Amniotic stem cell (primary cell): ENCODE measurements around the gene RPS15.
"Not testable (repeated sequence)": the region's sequence is repeated elsewhere in the genome, so short reads cannot be mapped to it uniquely, and the experiment has no call there.

Experiments
- DNase-seq: peaks from one replicate; lab custom pipeline; 2025; lab: John Stamatoyannopoulos, UW

RPS15 gene

DNA sequence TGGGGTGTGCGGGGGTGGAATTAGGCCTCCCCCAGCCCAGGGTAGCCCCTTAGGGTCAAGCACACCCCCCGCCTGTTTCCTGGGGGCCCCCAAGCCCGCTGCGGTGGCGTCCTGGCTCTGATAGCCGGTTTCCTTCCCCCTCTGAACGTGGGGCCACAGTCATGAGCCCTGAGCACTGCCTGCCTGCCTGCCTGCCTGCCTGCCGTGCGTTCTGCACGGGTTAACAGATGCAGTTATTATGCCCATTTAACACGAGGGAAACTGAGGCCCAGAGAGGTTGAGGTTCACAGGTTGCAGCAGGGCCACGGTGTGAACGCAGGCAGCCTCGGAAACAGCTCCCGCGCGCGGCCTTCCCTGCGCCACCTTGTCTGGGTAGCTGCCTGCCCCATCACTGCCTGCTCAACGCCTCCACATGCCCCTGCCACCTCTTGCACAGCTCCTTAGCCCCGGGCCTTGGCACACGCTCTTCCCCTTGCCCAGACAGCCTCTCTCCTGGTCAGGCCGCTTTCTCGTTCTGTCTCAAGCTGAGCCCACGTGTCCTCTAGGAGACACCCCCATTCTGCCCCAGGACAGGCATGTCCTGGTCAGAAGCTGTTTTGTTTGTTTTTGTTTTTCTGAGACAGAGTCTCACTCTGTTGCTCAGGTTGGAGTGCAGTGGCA is 35.7 kb upstream of the RPS15 start:
- no peak for DNase-seq

DNA sequence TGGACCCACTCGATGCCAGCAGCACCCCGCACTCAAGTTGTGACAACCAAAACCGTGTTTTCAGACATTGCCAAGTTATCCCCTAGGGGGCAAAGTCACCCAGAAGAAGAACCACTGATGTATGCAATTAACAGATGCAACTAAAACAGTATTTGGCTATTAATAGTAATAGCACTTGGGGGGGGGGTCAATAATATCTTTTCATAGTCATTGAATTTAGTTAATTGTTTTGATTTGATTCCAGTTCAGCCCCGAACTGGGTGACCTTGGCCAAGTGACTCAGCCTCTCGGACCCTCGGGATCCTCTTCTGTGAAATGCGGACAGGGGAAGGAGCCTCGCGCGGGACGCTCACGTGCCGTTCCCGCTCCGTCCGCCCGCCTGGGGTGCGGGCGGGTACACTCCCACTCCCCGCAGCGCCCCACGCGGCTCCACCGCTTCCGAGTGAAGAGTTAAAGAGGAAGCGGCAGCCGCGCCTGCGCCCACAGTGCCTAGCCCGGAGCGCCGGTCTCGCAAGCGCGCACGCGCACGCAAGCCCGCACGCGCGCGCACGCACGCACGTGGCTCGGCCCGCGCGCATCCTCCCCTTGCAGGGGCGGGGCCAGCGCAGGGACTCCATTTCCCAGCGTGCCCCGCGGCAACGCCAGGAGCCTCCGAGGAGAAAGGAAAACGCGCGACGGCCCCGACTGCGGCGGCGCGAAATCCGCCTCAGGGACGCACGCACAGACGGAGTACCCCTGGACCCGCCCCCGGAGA is 31.2 kb upstream of the RPS15 start:
- DNase-seq = peak; percentile 98

DNA sequence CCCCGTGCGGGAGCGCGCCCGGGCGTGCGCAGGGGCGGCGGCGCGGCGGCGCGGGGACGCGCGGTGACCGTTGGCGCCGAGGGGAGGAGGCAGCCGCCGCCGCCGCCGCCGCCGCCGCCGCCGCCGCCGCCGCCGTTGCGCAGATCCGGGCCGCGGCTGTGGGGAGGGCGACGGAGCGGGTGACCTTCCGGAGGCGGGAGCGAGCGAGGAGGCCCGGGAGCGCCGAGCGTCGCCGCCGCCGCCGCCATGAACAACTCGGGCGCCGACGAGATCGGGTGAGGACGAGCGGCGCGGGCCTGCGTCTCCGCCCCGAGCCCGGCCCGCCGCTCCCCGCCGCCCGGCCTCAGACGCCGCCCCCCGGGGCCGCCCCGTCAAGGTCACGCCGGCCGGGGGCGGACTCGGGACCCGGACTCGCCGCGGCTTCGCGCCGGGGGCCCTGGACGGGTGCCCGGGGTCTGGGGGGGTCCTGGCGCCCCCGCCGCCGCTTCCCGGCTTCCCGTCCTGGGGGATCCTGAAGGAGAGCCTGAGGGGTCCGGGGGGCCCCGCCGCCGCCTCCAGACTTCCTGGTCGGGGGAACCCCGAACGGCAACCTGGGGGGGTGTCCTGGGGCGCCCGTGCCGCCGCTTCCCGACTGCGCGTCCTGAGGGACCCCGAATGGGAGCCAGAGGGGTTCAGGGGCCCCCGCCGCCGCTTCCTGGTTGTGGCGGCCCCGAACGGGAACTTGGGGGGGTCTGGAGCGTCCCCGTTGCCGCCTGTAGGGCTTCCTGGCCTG is 30.5 kb upstream of the RPS15 start, which contains the start of gene DAZAP1:
DAZAP1 (plus strand) TSS at position 59 of the 772 bp plus-strand sequence; CDS start at position 247, 188 bp downstream.
- no peak for DNase-seq

DNA sequence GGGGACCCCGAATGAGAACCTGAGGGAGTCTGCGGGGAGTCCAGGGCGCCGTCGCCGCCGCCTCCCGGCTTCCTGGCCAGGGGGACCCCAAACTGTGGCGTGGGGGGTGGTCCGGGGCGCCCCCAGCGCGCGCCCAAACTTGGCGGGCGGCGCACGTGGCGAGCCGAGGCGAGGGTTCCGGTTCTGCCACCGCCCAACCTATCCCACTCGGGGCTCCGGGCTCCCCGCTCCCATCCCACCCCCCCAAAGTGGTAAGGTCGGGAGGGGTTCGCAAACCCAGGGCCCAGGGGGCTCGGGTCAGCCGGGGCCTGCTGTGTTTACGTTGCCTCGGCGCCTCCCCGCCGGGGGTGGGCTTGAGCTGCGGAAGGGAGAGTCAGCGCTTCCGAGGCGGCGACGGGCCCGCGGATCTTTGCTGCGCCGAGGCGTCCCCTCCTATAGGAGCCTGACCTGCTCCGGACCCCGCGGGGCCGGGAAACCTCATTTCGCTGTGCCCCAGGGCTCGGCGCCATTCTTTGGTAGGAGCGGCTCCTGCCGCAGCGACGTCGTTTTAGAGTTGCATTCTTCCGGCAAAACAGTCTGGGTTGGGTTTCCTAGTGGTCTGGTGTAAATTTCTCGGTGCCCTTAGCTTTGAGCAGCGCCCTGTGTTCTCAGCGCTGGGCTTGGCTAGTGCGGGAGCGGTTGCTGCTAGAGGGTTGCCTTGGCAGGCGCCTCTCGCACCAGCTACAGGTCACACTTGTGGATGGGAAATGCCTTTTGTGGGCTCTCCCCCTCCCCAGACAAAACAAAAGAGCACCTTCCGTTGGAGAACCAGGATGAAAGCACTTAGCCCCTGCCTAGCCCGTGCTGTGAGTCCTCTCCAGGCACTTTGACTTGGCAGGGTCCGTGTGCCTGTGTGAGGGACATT is 29.6 kb upstream of the RPS15 start:
- DNase-seq = no peak

DNA sequence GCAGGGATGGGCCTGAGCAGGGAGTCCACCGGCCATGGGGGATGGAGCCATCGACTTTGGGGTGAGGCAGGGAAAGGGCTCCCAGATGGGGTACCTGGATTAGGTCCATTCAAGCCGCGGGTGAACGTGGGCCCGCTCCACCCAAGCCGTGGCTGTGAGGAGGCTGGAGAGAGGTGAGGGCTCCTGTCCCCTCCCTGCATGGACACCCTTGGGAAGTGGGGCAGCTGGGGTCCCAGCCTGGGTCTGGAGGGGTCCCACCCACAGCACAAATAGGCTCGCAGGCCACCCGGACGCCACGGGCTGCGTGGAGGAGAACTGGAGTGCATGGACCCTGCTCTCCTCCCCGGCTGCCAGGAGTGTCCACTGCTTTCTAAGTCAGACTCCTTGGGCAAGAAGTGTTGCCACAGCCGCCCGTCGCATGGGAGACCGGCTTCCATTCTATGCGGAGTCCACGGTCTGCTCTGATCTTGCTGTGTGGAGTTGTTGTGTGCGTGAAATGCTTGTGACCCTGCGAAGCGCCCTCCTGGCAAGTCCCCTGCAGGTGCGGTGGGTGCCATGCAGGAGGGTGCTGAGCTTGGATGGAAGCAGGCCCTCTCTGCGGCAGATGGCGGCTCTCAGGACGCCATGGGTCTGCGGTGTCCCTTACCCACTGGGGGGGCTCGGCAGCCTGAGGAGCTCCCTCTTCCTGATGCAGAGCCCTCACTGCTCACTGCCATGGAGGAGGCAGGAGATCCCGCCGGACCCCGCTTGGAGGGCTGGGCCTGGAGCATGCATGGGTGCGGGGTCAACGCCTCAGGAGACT is 28.8 kb upstream of the RPS15 start:
- DNase-seq = no peak

DNA sequence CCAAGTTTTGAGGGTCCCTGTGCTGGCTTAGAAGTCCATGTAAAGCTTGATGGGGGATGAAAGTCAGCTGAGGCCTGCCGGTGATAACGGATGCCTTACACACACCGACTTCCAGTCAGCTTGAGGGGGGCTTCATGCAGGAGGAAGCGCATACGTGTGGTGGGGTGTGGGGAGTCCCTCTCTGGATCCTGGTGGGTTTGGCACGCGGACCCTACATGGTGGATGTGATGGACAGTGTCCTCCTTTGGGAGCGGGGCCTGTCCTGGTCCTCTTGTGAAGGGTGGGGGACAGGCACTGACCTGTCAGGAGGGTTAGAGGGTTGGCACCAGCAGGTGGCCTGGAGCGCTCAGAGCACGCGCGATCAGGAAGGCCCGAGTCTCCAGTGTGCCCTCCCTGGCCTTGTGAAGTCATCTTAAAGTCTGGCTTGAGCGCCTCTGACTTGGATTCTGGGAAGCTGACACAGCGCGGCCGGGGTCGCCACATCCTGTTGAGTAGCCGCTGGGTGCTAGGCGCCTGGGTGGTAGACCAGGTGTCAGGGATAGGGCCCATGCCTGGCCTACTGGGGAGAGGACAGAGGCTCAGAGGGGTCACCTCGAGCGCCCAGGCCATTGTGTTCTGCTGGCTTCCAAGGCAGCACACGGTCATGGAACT is 27.9 kb upstream of the RPS15 start:
- DNase-seq = no peak

DNA sequence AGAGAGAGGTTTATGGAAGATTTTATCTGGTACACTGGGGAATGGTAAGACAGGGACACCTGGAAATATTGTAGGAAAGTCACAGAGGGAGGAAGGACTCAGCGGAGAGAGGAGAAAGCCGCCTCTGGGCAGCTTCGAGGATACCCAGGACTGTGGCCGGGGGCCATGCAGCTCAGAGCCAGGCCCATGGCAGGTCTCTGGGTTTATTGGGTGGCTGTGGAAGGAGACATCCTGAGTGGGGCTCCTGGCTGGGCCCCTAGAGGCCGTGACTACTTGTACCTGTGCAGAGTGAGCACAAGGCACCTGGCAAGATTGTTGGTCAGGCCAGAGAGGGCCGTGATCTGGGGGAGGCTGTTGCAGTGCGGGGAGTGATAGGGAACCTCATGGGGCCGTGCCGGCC is 27.4 kb upstream of the RPS15 start:
- DNase-seq = no peak

DNA sequence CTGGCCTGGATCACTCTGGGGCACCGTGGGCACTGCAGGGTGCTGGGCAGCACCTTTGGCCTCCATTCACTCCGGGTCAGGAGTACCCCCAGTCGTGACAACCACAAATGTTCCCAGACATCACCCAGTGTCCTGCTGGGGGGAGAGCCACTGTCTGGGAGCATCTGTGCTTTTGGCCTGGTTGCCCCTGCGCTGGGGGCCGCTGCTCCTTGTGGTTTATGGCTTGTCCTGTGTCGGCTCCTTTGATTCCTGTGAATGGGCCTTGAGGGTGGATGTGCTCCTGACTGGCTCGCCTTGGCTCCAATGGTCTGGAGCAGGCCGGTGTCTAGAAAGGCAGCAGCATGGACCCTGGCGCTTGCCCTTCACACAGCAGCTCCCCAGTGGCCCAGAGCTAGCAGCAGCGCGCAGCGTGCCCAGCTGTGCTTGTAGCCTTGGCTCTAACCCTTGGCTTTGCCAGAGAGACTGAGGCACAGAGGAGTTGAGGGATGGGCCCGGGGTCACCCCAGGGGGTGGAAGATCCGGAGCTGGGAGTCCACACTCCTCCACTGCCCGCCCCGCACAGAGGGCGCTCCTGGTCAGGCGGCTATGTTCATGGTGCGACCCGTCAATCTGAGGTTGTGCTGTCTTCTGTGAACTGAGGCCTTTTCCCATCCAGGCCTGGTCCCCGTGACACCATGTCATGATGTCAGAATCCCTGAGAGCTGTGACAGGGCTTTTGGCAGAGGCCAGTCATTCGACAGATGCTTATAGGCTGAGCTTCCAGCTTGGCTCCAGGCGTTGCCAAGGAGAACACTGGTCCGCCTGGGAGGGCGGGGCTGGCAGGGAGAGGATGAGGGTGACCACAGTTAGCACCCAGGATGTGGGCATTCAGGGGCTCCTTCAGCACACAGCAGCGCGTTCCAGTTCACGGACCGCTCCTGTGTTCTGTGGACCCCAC is 26.7 kb upstream of the RPS15 start:
- DNase-seq = no peak

DNA sequence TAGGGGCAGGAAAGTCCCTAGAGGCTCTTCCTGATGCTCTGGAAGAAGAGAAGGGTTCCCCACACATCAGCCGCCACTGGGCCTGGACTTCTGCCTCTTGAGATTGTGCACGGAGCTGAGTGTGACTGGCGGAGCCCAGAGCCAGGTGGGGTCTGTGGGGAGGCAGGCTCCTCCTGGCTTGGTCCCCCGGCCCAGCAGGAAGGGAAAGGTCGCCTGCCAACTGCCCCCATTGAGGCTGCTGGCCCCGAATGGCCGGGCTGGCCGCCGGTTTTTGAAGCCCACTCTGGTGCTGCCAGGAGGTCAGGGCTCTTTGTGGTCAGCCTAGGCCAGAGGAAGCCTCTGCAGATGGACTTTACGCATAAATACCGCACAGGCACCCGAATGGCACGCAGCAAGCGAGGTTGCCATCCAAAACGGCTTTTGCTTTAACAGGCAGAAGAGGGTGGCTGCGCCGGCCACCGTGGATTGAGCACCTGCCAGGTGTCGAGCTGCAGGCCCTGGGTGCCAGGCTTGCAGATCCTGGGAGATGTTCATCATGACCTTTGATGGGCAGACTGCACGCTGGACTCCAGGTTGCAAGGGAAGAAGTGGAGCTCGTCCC is 25.8 kb upstream of the RPS15 start:
- no peak for DNase-seq

DNA sequence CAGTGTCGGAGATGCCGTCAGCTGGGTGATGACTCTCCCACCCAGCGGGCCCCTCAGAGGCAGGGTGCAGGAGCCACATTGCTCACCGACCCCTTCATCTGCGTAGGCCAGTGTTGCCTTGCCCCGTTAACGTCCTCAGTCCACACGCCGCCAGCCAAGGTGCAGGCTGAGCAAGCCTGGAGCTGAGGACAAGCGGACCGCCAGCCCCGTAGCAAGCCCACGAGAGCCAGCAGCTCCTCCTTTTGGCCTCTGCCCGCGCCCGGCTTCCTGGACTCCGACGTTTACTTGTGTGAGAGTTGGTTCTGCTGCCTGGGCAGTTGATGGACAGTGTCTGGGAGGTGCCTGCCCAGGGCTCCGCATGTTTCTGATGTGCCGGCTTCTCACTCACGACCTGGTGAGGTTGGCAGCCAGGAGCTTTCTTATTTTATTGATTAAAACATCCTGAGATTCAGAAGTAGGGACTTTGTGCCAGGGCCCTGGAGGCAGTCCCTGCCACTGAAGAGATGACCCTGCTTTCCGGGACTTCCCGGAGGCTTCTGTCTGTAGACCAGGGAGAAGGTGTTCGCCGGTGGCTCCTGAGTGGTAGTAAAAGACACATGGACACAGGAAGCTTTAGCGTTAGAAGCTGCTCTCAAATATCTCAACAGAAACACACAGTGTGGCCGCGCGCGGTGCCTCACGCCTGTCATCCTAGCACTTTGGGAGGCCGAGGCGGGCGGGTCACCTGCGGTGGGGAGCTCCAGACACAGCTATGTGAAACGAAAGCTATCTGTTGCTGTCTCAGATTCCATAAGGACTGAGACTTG is 25.0 kb upstream of the RPS15 start:
- no peak for DNase-seq

DNA sequence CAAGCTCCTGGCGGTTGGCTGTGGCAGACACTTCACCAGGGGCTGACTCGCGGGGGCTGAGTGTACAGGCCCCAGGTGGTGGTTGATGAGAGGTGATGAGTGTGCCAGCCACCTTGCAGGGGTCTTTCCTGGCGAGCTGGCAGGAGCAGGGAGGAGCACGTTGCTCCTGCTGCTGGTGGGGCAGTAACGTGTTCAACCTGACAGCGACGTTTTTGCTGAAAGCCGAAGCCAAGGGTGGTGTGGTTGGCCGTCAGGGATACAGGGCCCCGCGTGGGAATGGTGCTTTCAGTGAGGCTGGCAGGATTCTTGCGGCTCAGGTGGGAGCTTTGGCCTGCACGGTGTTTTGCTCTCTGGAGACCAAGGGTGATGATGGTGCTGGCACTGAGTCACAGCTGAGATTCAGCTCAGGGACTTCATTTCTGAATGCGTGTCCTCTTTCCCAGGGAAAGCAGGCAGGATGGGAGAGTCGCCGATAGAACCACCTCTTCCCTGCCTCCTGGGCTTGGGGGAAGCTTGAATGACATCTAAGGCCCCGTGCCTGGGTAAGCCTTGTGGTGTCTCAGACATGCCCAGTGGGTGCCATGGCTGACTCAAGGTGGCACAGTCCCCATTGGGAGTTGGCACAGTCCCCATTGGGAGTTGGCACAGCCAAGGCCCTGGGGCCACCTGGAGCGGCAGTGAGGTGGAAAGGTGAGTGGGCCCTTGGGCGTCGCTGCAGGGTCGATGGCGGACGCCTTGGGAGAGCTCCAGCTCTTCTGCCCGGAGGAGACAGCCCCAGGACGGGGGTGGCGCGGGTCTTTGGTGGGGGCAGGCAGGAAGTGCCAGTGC is 22.0 kb upstream of the RPS15 start:
- no peak for DNase-seq

DNA sequence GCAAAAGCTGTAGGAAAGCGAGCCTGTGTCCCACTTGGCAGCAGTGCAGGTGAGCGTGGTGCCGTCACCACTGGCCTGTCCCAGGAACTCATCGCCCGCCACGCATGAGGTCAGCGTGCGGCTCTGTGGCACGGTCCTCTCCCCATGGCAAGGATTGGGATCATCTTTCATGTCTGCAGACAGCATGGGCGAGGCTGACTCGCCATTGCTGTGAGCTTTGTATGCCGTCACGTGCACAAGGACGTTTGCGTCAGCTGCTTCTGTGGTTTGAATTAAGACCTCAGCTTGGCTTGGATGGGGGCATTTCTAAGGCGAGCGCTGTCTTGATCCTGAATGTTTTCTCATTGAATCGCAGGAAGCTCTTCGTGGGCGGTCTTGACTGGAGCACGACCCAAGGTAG is 21.1 kb upstream of the RPS15 start:
- DNase-seq = no peak

DNA sequence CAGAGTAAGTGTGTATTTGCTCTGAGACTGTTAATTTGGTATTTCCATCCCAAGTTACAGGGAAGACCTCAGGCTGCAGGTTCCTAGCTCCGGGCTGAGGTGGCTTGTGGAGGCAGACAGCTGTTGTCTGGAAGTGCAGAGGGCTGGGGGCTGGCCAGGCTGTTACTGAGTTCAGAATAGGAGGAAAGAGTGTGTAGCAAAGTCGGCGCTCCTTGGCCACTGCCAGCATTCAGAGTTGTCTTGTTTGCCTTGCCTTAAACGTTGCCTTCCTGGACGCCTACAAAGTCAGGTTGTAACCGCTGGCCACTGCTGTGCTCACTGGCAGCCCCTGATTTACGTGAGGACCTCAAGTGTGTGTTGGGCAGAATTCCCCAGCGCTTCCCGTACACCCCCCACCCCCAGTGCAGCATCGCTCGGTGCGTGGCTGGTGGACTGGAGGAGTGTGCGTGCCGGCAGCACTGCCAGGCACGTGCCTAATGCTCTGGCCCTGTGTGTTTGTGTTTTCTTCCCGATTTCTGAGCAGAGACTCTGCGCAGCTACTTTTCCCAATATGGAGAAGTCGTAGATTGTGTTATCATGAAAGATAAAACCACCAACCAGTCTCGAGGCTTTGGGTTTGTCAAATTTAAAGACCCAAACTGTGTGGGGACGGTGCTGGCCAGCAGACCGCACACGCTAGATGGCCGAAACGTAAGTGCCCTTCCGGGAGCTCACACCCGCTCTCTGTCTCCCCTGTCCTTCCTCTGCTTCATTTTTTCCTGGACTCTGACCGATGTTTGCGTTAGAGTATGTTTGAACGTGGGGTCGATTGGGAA is 20.3 kb upstream of the RPS15 start:
- no peak for DNase-seq

DNA sequence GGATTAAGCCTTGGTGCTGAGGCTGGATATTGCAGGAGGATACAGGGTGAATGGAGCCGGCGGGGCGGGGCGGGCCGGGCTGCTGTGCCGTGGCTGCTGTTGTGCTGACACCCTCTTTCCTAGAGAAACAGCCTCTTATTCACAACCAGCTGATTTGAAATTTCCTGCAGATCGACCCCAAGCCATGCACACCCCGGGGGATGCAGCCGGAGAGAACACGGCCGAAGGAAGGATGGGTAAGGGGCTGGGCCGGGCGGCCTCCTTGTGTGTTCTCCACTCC is 19.8 kb upstream of the RPS15 start:
- no peak for DNase-seq

DNA sequence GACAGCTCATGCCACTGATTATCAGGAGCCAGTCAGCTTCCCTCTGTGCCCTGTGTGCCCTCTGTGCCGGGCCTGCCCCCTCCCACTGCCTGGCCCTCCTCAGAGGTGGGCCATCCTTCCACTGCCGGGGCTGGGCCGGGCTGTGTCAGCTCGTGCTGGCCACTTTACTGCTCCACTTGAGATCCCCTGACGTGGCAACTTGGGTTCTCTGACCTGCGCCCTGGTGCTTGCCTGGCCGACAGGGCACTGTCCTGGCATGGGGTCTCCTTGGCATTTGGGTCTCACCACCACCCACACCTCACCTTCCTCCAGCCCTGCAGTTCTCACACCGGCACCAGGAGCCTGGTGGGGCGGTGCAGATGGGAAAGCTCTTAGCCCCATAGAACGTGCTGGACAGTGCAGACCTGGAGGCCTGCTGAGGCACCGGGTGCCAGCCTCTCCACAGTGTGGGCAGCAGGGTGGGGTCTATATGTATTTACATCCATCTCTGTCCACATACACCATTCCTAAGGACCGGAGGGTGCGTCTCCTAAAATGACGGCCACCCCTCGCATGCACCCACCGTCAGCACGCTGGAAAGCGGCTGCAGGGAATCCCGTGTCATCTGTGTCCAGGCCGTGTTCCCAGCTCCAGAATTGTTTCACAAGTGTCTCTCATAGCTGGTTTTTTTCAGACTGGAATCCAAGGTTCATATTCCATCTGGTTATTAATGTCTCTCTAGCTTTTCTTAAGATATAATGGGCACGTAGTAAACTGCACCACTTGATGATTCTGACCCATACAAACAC is 19.1 kb upstream of the RPS15 start:
- no peak for DNase-seq

DNA sequence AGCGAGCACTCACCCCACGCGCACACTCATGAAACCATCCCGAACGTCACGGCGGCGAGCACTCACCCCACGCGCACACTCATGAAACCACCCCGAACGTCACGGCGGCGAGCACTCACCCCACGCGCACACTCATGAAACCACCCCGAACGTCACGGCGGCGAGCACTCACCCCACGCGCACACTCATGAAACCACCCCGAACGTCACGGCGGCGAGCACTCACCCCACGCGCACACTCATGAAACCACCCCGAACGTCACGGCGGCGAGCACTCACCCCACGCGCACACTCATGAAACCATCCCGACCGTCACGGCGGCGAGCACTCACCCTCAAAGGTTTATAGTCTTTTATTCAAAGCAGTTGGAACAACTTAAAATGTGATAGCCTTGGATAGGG is 18.1 kb upstream of the RPS15 start:
- not testable (repeated sequence) for DNase-seq
